Daoy (cell line): ENCODE measurements around the gene TBK1. TPM values are rescaled to one million over a fixed set of nuclear protein-coding genes. Genes with fewer than 3 reads are reported as not detected.

Experiments used
- DNase-seq: peaks from one replicate; pipeline ENCODE4 v3.0.0-alpha.2; 2015; ENCODE audit warnings: low read depth
- total RNA-seq: library from RNA; depleted of rRNA; stranded (reverse); fragments of >200 nt; shearing (Covaris generic); gene quantifications from 2 replicates; pipeline ENCODE4 v1.2.3, GENCODE V29; 2014; rRNA removed

Gene TBK1
- 48.3 and 50.1 TPM in 2 replicates for total RNA-seq

- DNase-seq = peak; percentile 93
Measured at GRCh38 chr12:64451687-64452558, at the start of gene TBK1. Gene TBK1 (plus strand): TSS chr12:64452120. CDS start chr12:64455871, 3,751 bp downstream.

- DNase-seq = no peak
Measured at GRCh38 chr12:64402181-64402580, 49.7 kb upstream of the TBK1 start.

- DNase-seq = peak; percentile 99
Measured at GRCh38 chr12:64403707-64404469, 48.0 kb upstream of the TBK1 start, which contains the start of gene XPOT. Gene XPOT (plus strand): TSS chr12:64404392. CDS start chr12:64410036, 5,644 bp downstream.

DNA sequence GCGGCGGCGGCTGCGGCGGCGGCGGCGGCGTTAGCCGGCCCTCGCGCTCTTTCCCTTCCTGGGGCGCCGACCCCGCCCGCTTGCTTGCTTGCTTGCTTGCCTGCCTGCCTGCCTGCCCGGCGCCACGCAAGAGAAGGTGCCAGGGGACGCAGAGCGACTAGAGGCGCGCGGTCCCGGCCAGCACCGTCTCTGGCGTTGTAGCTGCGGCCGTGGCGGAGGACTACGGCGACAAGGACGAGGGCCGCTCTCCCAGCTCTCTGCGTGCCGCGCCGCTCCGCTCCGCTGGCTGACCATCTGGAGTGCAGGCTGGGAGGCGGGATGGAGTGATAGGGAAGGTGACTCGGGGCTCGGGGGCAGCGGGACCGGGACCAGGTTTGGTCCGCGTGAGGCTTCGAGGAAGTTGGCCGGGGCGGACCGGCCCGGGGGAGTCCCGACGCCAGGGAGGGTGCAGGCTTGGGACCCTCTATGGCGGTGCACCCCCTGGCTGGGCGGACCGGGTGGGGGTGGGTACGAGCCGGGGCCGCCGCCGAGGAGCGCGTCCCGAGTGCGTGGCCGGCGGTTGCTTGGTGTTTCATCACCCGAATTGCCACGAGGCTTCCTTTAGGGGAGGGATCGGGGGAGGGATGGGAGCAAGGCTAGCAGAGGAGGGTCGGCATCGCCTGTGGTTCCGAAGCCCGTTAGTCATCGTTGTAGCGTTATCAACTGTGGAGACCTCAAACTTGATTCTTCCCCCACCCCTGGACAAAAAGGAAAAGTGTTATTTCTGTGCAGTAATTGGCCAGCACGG lies 47.3 kb upstream of the TBK1 start:
- peak; percentile 80 for DNase-seq

DNA sequence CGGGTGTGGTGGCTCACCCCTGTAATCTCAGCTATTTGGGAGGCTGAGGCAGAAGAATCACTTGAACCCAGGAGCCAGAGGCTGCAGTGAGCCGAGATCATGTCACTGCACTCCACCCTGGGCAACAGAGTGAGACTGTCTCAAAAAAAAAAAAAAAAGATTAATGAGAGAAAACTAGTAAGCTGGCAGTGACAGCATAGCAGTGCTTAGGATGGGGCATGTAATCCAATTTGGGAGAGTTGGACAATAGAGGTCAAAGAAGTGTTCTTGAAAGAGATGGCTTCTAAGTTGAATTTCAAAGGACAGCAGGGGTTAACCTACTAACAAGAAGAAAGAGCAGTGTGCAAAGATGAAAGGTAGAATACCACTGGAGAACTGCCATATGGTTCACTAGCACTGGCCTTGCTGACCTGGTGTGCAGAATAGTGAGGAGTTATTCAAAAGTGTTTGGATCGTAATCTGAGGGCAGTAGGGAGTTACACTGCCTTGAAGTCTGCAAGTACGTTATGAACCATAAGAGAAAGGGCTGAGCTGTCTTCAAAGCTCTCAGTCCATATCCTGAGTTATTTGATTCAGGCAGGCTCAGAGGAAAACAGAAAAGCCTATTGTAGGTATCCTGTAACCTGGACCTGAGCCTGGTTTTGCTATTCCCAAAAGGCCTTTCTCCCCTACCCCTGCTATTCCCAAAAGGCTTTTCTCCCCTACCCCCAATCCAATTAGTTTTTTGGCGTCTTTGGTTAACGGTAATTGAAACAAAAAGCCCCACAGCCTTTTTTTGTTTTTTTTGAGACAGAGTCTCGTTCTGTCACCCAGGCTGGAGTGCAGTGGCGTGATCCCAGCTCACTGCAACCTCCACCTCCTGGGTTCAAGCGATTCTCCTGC lies 44.3 kb upstream of the TBK1 start:
- DNase-seq = no peak

- DNase-seq = no peak
Measured at GRCh38 chr12:64411427-64411826, 40.5 kb upstream of the TBK1 start.

GRCh38 chr12:64412459-64412858 lies 39.5 kb upstream of the TBK1 start:
- no peak for DNase-seq

GRCh38 chr12:64413884-64414283 lies 38.0 kb upstream of the TBK1 start:
- DNase-seq = no peak

GRCh38 chr12:64418209-64418608 lies 33.7 kb upstream of the TBK1 start:
- no peak for DNase-seq

- DNase-seq = no peak
Measured at GRCh38 chr12:64419696-64420095, 32.2 kb upstream of the TBK1 start.

DNA sequence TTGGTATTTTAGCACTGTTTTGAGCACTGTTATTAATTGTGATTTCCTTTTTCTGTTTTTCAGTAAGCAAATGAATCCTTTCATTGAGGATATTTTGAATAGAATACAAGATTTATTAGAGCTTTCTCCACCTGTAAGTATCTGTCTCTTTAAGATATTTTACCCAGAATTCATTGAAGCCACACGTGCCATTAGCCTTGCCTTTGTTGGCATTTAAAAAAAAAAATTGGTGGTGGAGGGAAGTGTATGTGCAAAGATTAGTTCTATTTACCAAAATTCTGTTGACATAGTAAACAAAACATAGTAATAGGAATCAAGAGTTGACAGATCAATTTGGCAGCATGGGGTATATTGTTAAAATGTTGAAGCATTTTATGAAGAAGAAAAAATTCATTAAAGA lies 23.9 kb upstream of the TBK1 start:
- DNase-seq = no peak

DNA sequence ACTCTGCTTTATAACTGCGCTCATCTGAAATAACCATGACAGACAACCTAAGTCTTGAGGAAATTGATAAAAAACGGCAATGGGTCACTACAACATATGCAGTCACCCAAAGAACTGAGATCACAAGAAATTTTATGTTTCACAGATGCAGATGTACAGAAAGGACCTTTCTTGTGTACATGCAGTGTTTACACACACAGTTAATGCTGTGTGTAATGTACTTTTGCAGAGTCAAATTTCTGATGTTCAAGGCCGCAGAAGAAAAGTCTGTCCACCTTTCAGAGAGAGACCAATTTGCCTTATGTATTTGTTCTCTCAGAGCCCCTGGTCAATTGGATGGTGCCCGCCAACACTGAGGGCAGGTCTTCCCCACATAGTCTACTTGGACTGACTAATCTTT lies 23.0 kb upstream of the TBK1 start:
- DNase-seq = no peak

- no peak for DNase-seq
Measured at GRCh38 chr12:64430886-64431285, 21.0 kb upstream of the TBK1 start.

DNA sequence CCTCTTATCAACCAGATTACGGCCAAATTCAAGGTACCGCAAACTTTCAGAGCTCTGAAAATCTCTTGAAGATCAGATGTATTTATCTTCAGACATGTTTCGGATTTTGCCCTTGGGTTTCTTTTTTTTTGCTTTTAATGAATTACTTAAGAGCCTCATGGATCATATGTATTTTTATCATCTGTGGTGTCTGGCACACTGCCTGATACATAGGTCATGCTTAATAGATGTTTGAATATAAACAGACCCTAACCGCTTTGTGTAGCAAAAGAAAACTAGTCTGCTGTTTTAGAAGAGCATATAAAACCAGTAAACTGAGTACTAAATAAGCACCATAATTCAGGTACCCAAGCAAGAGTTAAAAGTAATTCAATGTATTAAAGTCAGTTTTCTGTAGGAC lies 20.1 kb upstream of the TBK1 start:
- no peak for DNase-seq

- DNase-seq = no peak
Measured at GRCh38 chr12:64433915-64434314, 18.0 kb upstream of the TBK1 start.

DNA sequence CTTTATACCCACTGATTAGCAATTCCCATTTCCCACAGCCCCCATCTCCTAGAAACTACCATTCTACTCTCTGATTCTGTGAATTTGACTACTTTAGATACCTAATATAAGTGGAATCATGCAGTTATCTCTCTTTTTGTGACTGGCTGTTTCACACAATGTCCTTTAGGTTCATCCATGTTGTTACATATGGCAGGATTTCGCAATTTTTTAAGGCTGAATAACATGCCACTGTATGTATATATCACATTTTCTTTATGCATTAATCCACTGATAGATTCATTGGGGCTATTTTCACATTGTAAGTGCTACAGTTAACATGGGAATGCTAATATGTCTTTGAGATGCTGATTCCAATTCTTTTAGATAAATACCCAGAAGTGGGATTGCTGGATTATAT lies 11.8 kb upstream of the TBK1 start:
- no peak for DNase-seq

- DNase-seq = no peak
Measured at GRCh38 chr12:64445490-64445889, 6.4 kb upstream of the TBK1 start.

- DNase-seq = no peak
Measured at GRCh38 chr12:64446295-64446694, 5.6 kb upstream of the TBK1 start.

- no peak for DNase-seq
Measured at GRCh38 chr12:64450057-64450640, 1.8 kb upstream of the TBK1 start.

- peak; percentile 34 for DNase-seq
Measured at GRCh38 chr12:64450711-64451486, 1.0 kb upstream of the TBK1 start.
